Transverse colon (tissue), 3 donors: ENCODE data around the gene EPHA1.

Experiments used
- EP300 ChIP-seq: sonication (generic); formaldehyde crosslinking; IDR thresholded peaks from one replicate; pipeline ENCODE4 v1.6.1; 2017; ENCODE audit warnings: antibody characterized with exemption, low read depth
- POLR2A ChIP-seq: fragments of 450-650 bp; IDR thresholded peaks from one replicate; pipeline ENCODE4 v1.6.1; 2016; ENCODE audit warnings: antibody characterized with exemption, mild to moderate bottlenecking, moderate library complexity
- TF ChIP-seq, protein P1 (sequence below), 5 experiments: fragments of 200-600 bp in 3 of 5; fragments of 450-650 bp in 2 of 5; sonication (generic) in 3 of 5; IDR thresholded peaks; 1 replicate in 2 of 5; 2 replicates in 3 of 5; pipeline ENCODE4 v1.5.1; 2016 to 2017; ENCODE audit warnings: antibody characterized with exemption in 5 of 5, inconsistent platforms in 3 of 5, mild to moderate bottlenecking in 2 of 5, moderate library complexity in 1 of 5

DNA sequence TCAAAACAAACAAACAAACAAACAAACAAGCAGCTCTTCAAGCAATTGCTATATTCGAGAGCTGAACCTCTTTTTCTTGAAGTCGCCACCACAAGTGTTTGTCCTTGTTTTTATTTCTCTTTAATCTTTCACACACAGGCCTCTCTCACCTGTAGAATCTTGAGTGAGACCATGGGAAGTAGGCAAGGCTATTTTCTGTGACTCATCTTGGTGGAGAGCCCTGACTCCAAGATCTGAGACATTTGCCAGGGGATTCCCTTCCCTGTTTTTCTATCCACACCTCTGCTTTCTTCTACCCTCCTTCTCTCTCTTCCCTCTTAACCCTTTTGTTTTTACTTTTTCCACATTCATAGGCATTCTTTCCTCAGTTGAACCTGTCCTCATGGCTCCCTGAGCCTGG is 26.6 kb upstream of the EPHA1 start:
- TF ChIP-seq, protein P1, sequence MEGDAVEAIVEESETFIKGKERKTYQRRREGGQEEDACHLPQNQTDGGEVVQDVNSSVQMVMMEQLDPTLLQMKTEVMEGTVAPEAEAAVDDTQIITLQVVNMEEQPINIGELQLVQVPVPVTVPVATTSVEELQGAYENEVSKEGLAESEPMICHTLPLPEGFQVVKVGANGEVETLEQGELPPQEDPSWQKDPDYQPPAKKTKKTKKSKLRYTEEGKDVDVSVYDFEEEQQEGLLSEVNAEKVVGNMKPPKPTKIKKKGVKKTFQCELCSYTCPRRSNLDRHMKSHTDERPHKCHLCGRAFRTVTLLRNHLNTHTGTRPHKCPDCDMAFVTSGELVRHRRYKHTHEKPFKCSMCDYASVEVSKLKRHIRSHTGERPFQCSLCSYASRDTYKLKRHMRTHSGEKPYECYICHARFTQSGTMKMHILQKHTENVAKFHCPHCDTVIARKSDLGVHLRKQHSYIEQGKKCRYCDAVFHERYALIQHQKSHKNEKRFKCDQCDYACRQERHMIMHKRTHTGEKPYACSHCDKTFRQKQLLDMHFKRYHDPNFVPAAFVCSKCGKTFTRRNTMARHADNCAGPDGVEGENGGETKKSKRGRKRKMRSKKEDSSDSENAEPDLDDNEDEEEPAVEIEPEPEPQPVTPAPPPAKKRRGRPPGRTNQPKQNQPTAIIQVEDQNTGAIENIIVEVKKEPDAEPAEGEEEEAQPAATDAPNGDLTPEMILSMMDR (IDR thresholded peaks at IDR 0.05), result no peak
- TF ChIP-seq POLR2A (no peak), EP300 (no peak)
